ENCODE measurements around the gene CTNND2. TPM values are rescaled to one million over a fixed set of nuclear protein-coding genes. Genes with fewer than 3 reads are reported as not detected.

CTNND2 gene
- total and polyA plus RNA-seq, 4 donors: 0.05 to 0.50 (median 0.27) TPM

- Histone ChIP-seq H3K4me1 (ENCODE audit: control insufficient read depth in 4 of 4, insufficient read depth in 4 of 4, low read length in 3 of 4) (no peaks in the 10 kb centered on the region), H3K4me3 (ENCODE audit: low read depth in 1 of 3, low read length in 3 of 3) (no peak overlapping the region), H3K27ac (ENCODE audit: low read depth in 1 of 2, low read length in 2 of 2) (no peak overlapping the region), H3K27me3 (ENCODE audit: control insufficient read depth in 4 of 4, insufficient read depth in 4 of 4, low read length in 3 of 4) (peaks cover 0 to 2% (median 0%) of the 10 kb centered on the region in 4 donors), H3K9me3 (ENCODE audit: control insufficient read depth in 4 of 4, low read length in 3 of 4) (no peaks in the 10 kb centered on the region), H3K36me3 (ENCODE audit: control insufficient read depth in 4 of 4, insufficient read depth in 3 of 4, low read depth in 1 of 4, low read length in 3 of 4) (no peaks in the 10 kb centered on the region), H3K9ac (ENCODE audit: low read depth in 1 of 2, low read length in 2 of 2) (no peak overlapping the region)
- no peak for TF ChIP-seq RAD21 (IDR thresholded peaks at IDR 0.05)
- TF ChIP-seq GABPA (IDR thresholded peaks at IDR 0.05 in 1 of 2, conservative IDR thresholded peaks at IDR 0.05 in 1 of 2): no peak
- TF ChIP-seq CTCF (IDR thresholded peaks at IDR 0.05; ENCODE audit: low read depth, low read length, missing input control): no peak
- no peak for TF ChIP-seq MAX (IDR thresholded peaks at IDR 0.05)
- TF ChIP-seq ATF3 (IDR thresholded peaks at IDR 0.05): no peak
- no peak for TF ChIP-seq NR2F2 (IDR thresholded peaks at IDR 0.05)
- no peak for TF ChIP-seq SP1 (IDR thresholded peaks at IDR 0.05)
- no peak for TF ChIP-seq HNF4A (conservative IDR thresholded peaks at IDR 0.05)
- TF ChIP-seq FOXA2 (IDR thresholded peaks at IDR 0.05): no peak
- DNase-seq (ENCODE audit: low spot score): no peak
- 86% methylated on average over 2 of the region's 2 CpGs for WGBS
Observed at GRCh38 chr5:11377896-11378295, 526.4 kb downstream of the CTNND2 start.

GRCh38 chr5:11372191-11372590 is 532.1 kb downstream of the CTNND2 start:
- TF ChIP-seq SP1 (IDR thresholded peaks at IDR 0.05): no peak
- no peak for TF ChIP-seq MAX (IDR thresholded peaks at IDR 0.05)
- TF ChIP-seq HNF4A (conservative IDR thresholded peaks at IDR 0.05): no peak
- no peak for TF ChIP-seq FOXA2 (IDR thresholded peaks at IDR 0.05)
- TF ChIP-seq CTCF (IDR thresholded peaks at IDR 0.05; ENCODE audit: low read depth, low read length, missing input control): no peak
- no peak for TF ChIP-seq TAF1 (conservative IDR thresholded peaks at IDR 0.05)
- TF ChIP-seq NR2F2 (IDR thresholded peaks at IDR 0.05): no peak
- TF ChIP-seq HNF4G (IDR thresholded peaks at IDR 0.05): no peak
- no peak for TF ChIP-seq FOXA1 (IDR thresholded peaks at IDR 0.05)
- Histone ChIP-seq H3K4me3 (ENCODE audit: low read depth in 1 of 3, low read length in 3 of 3) (no peak overlapping the region), H3K27ac (ENCODE audit: low read depth in 1 of 2, low read length in 2 of 2) (no peak overlapping the region), H3K27me3 (ENCODE audit: control insufficient read depth in 4 of 4, insufficient read depth in 4 of 4, low read length in 3 of 4) (no peaks in the 10 kb centered on the region), H3K36me3 (ENCODE audit: control insufficient read depth in 4 of 4, insufficient read depth in 3 of 4, low read depth in 1 of 4, low read length in 3 of 4) (no peaks in the 10 kb centered on the region), H3K9me3 (ENCODE audit: control insufficient read depth in 4 of 4, low read length in 3 of 4) (no peaks in the 10 kb centered on the region), H3K9ac (ENCODE audit: low read depth in 1 of 2, low read length in 2 of 2) (no peak overlapping the region), H3K4me1 (ENCODE audit: control insufficient read depth in 4 of 4, insufficient read depth in 4 of 4, low read length in 3 of 4) (no peaks in the 10 kb centered on the region)
- no peak for DNase-seq (ENCODE audit: low spot score)
- WGBS: 89% methylated on average over 3 of the region's 3 CpGs

GRCh38 chr5:11371021-11371420 is 533.2 kb downstream of the CTNND2 start:
- 61% methylated on average over 1 of the region's 1 CpG for WGBS
- DNase-seq (ENCODE audit: low spot score): no peak

More at GRCh38 chr5:11371021-11371420, 533.2 kb downstream of the CTNND2 start:
- Histone ChIP-seq H3K9me3 (ENCODE audit: control insufficient read depth in 4 of 4, low read length in 3 of 4) (no peaks in the 10 kb centered on the region), H3K27me3 (ENCODE audit: control insufficient read depth in 4 of 4, insufficient read depth in 4 of 4, low read length in 3 of 4) (no peaks in the 10 kb centered on the region), H3K4me3 (ENCODE audit: low read depth in 1 of 3, low read length in 3 of 3) (no peak overlapping the region), H3K36me3 (ENCODE audit: control insufficient read depth in 4 of 4, insufficient read depth in 3 of 4, low read depth in 1 of 4, low read length in 3 of 4) (no peaks in the 10 kb centered on the region), H3K27ac (ENCODE audit: low read depth in 1 of 2, low read length in 2 of 2) (no peak overlapping the region), H3K9ac (ENCODE audit: low read depth in 1 of 2, low read length in 2 of 2) (no peak overlapping the region), H3K4me1 (ENCODE audit: control insufficient read depth in 4 of 4, insufficient read depth in 4 of 4, low read length in 3 of 4) (no peaks in the 10 kb centered on the region)
- no peak for TF ChIP-seq HNF4G (IDR thresholded peaks at IDR 0.05)
- no peak for TF ChIP-seq RXRA (IDR thresholded peaks at IDR 0.05)
- no peak for TF ChIP-seq JUND (IDR thresholded peaks at IDR 0.05)
- TF ChIP-seq FOXA1 (IDR thresholded peaks at IDR 0.05): no peak
- no peak for TF ChIP-seq CTCF (IDR thresholded peaks at IDR 0.05; ENCODE audit: low read depth, low read length, missing input control)
- no peak for TF ChIP-seq NR2F2 (IDR thresholded peaks at IDR 0.05)
- TF ChIP-seq GABPA (IDR thresholded peaks at IDR 0.05 in 1 of 2, conservative IDR thresholded peaks at IDR 0.05 in 1 of 2): no peak
- no peak for TF ChIP-seq YY1 (IDR thresholded peaks at IDR 0.05)
- TF ChIP-seq SP1 (IDR thresholded peaks at IDR 0.05): no peak
